Endometrial microvascular endothelial cells (primary cell): ENCODE measurements around the gene ST7. TPM values are rescaled to one million over a fixed set of nuclear protein-coding genes. Genes with fewer than 3 reads are reported as not detected.

ENCODE experiments used
- in situ Hi-C: cut with HindIII; loops from 2 replicates; pipeline ENCODE4 v1.10.0; 2017; ENCODE audit warnings: low sequenced_read_pairs, low pct_unique_long_range_greater_than_20kb; ENCODE audit errors: inconsistent ontology term
- total RNA-seq: library from RNA; depleted of rRNA; stranded (reverse); fragments of >200 nt; gene quantifications from one replicate; pipeline ENCODE4 v1.2.3, GENCODE V29; 2015; ENCODE audit errors: inconsistent ontology term

Gene ST7
- total RNA-seq, 1 donor from 2014 or later: 24.0 TPM

GRCh38 chr7:117043108-117043825 lies 90.0 kb downstream of the ST7 start:
- in situ Hi-C loops: no loop called here

- in situ Hi-C loops: no loop called here
These were observed 91.4 kb downstream of the ST7 start for GRCh38 chr7:117044664-117045063.

- in situ Hi-C loops: no loop called here
These were observed 92.8 kb downstream of the ST7 start for GRCh38 chr7:117045927-117046710.

GRCh38 chr7:117047496-117047895 lies 94.2 kb downstream of the ST7 start:
- in situ Hi-C loops: no loop called here

GRCh38 chr7:117048114-117048866 lies 95.0 kb downstream of the ST7 start:
- in situ Hi-C loops: no loop called here

GRCh38 chr7:117048882-117049281 lies 95.6 kb downstream of the ST7 start:
- in situ Hi-C loops: no loop called here

- in situ Hi-C loops: no loop called here
These were observed 98.5 kb downstream of the ST7 start for GRCh38 chr7:117051808-117052207.

GRCh38 chr7:117053432-117053831 lies 100.1 kb downstream of the ST7 start:
- in situ Hi-C loops: no loop called here

- in situ Hi-C loops: no loop called here
These were observed 108.5 kb downstream of the ST7 start for GRCh38 chr7:117061751-117062150.

GRCh38 chr7:117062300-117062699 lies 109.0 kb downstream of the ST7 start:
- in situ Hi-C loops: no loop called here

GRCh38 chr7:117064688-117065087 lies 111.4 kb downstream of the ST7 start:
- in situ Hi-C loops: no loop called here

GRCh38 chr7:117065571-117066150 lies 112.4 kb downstream of the ST7 start:
- in situ Hi-C loops: no loop called here

GRCh38 chr7:117066668-117067067 lies 113.4 kb downstream of the ST7 start:
- in situ Hi-C loops: no loop called here

- in situ Hi-C loops: no loop called here
These were observed 114.0 kb downstream of the ST7 start for GRCh38 chr7:117067340-117067739.

GRCh38 chr7:117068511-117069145 lies 115.3 kb downstream of the ST7 start:
- in situ Hi-C loops: no loop called here

GRCh38 chr7:117069379-117069778 lies 116.1 kb downstream of the ST7 start:
- in situ Hi-C loops: no loop called here

GRCh38 chr7:117071551-117071950 lies 118.2 kb downstream of the ST7 start:
- in situ Hi-C loops: no loop called here

GRCh38 chr7:117072620-117073118 lies 119.4 kb downstream of the ST7 start:
- in situ Hi-C loops: no loop called here

- in situ Hi-C loops: no loop called here
These were observed 121.1 kb downstream of the ST7 start for GRCh38 chr7:117074378-117074777.
